GM12891 (cell line): ENCODE data around the gene PDPR.
"Not testable (repeated sequence)": the region's sequence is repeated elsewhere in the genome, so short reads cannot be mapped to it uniquely, and the experiment has no call there.

ENCODE experiments used
- PAX5 ChIP-seq: IDR thresholded peaks from 2 replicates; pipeline ENCODE4 v1.6.1; 2011; ENCODE audit warnings: low read length, moderate library complexity, mild to moderate bottlenecking; ENCODE audit not compliant: insufficient read depth, severe bottlenecking
- POLR2AphosphoS5 ChIP-seq: IDR thresholded peaks from 2 replicates; pipeline ENCODE4 v1.6.1; 2011; ENCODE audit warnings: low read depth, low read length, control low read depth

- not testable (repeated sequence) for TF ChIP-seq PAX5, POLR2AphosphoS5
These were observed 4.2 kb downstream of the PDPR start for GRCh38 chr16:70118354-70118753.
